Dermis microvascular lymphatic vessel endothelial cell (primary cell): ENCODE results near the gene ATOX1. TPM values are rescaled to one million over a fixed set of nuclear protein-coding genes. Genes with fewer than 3 reads are reported as not detected.
A peak's percentile ranks its signal among the peaks of the same experiment; 100 is the strongest.
"Not testable (repeated sequence)": the region's sequence is repeated elsewhere in the genome, so short reads cannot be mapped to it uniquely, and the experiment has no call there.

Experiments
- DNase-seq, 2 donors: peaks; one replicate each; pipeline versions ENCODE4 v3.0.0 to v3.0.0-alpha.2; 2010; ENCODE audit warnings: low read depth in 2 of 2
- total RNA-seq: library from RNA; depleted of rRNA; stranded (reverse); fragments of >200 nt; gene quantifications from 2 replicates; pipeline ENCODE4 v1.2.1, GENCODE V29; 2014

The ATOX1 gene, protein sequence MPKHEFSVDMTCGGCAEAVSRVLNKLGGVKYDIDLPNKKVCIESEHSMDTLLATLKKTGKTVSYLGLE
- 45.1 and 62.0 TPM in 2 replicates for total RNA-seq

DNA sequence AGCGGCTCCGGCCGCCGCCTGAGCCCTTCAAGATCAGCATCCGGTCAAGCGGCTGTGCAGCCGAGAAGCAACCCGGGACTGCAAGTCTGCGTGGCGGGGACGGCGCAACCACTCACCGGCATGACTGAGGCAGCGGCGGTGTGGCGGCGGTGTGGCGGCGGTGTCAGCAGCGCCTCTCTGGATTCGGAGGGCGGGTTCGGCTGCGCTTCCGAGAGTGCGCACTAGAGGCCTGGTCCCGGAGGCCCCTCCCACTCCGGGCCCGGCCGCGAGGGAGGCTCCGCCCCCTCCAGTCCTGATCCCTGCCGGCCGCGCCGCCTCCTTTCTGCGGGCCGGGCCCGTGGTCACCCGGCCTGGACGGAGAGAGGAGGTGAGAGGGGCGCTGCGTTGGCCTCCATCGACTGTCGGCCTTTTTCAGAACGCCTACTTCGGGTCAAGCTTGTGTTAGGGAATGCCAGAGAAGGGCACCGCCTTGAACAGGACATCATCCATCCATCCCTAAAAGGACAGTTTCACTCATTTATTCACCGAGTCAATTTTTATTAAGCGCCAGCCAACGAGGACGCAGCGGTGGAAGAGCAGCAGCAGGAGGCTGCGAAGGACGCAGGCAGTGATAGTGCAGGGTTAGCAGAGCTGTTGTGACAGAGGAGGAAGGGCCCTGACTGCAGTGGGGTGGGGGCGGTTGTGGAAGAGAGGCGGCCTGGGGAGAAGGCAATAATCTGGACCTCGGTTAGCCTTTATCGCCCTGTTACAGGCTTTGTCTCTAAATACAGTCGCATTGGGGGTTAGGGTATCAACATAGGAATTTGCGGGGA lies at the start of gene ATOX1:
Gene ATOX1 (minus strand): TSS at position 202 of the 812 bp plus-strand sequence. CDS start 80 bp downstream, at position 122.
- DNase-seq: peak; percentile 70 to 94

DNA sequence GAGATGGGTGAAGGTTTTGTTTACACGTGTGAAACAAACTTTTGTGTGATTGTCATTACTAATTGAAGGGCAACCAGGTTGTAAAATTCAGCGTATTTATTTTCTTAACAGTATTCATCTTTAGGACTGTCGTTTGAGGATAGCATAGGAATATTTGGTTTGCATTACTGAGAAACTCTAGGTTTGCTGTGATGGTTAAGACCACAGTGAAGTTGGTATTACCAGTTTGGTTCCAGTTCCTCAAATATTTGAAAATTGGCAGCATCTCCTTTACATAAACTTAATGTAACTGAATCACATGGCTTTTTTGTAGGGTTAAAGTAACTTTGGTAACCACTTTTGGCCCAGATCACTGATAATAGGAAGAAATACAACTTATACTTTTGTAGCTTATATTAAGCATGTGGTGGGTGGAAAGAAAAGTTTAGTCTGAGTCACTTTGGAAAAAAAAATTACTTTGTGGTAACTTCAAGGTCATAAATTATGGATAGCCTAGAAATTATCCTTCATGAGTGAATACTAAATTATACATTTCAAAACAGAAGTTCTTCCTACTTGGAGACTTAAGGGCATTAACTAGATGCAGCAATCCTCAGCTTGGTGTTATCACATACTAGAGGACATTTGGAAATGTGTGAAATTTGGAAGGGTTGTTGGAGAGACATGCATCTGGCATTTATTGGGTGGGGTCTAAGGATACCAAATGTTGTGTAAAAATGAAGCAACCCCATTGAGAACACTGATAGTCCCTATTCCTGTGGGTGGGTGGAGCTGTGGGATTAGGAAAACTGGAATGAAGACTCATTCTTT lies 47.2 kb upstream of the ATOX1 start:
- no peak for DNase-seq

DNA sequence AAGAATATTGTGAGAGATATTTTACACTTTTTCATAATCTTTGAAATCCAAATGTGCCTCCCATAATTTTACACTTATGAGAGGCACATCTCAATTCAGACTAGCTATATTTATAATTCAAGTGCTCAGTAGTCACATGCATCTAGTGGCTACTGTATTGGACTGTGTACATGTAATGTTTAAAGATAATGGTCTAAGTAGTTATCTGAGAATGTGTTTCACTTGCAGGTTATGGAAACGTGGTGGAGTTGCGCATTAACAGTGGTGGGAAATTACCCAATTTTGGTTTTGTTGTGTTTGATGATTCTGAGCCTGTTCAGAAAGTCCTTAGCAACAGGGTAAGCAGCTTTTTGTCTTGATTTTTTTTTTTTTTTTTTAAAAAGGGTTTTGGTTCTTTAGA lies 42.1 kb upstream of the ATOX1 start:
- DNase-seq: no peak

DNA sequence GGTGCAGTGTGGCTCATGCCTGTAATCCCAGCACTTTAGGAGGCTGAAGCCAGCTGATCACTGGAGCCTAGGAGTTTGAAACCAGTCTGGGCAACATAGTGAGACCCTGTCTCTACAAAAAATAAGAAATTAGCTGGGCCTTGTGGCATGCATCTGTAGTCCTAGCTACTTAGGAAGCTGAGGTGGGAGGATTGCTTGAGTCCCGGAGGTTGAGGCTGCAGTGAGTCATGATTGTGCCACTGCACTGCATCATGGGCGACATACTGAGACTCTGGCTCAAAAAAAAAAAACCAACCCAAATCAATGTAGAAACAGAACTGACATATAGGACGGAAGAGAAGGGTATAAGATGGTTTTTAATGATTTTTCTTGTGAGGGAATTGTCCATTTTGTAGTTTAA lies 41.0 kb upstream of the ATOX1 start:
- DNase-seq: peak in 1 of 2 donors; percentile 35

DNA sequence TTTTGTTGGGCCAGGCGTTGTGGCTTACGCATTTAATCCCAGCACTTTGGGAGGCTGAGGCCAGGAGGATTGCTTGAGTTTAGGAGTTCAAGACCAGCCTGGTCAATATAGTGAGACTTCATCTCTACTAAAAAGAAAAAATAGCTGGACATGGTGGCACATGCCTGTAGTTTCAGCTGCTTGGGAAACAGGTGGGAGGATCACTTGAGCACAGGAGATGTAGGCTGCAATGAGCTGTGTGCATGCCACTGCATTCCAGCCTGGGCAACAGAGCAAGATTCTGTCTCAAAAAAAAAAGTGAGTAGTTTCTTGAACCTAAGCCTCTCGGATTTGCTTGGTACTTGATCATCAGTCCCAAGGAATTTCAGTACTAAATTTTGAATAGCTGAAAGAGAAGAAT lies 40.2 kb upstream of the ATOX1 start:
- no peak for DNase-seq

DNA sequence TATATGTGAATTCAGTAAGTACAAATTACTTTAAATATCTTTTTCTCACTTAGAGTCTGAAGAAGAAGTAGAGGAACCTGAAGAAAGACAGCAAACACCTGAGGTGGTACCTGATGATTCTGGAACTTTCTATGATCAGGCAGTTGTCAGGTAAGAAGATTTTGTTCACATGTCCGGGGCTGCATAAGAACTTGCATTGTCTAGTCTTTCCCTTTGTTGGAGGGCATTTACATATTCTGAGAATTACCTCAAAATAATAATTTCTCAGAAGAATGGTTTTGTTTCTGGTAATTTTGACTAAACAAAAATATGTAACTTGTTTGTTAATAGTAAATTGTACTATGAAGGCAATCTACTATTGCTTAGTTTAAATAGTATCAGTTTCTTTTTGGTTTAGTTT lies 37.0 kb upstream of the ATOX1 start:
- no peak for DNase-seq

DNA sequence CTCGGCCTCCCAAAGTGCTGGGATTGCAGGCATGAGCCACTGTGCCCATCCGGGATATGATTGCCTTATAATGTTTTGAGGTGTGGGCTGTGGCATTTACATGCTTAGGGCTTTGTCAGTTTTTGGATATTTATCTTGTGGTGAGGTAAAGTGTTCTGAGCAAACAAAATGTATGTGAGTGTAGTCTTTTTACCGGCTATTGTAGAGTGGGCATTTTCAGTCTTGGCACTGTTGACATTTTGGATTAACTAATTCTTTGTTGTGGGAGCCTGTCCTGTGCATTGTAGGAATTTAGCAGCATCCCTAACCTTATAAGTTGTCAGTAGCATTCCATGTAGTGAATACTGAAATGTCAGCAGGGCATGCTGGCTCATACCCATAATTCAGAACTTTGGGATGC lies 34.9 kb upstream of the ATOX1 start:
- DNase-seq: no peak

DNA sequence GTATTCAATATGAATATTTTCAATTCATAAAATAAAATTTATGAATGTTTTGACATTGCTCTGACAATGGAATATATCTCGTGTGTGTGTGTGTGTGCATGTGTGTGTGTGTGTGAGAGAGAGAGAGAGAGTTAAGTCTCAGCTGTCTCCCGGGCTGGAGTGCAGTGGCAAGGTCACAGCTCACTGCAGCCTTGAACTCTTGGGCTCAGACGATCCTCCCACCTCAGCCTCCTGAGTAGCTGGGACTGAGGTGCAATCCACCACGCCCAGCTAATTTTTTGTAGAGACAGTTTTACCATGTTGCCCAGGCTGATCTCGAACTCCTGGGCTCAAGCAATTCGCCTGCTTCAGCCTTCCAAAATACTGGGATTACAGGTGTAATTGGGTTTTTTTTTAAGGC lies 29.4 kb upstream of the ATOX1 start:
- DNase-seq: no peak

DNA sequence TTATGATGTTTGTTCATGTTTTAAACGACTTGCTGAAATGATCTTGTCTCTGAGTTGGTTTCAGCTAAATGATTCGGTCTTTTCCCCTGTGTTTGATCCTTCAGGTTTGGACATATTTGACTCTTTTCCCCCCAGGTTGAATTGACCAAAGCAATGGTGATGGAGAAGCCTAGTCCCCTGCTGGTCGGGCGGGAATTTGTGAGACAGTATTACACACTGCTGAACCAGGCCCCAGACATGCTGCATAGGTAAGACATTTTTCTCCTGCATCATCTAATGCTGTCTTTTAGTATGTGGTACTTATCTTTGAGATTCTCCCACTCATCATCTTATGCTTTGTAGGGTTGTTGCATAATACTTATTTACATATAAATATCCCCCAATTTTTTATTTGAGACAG lies 28.0 kb upstream of the ATOX1 start:
- DNase-seq: no peak

DNA sequence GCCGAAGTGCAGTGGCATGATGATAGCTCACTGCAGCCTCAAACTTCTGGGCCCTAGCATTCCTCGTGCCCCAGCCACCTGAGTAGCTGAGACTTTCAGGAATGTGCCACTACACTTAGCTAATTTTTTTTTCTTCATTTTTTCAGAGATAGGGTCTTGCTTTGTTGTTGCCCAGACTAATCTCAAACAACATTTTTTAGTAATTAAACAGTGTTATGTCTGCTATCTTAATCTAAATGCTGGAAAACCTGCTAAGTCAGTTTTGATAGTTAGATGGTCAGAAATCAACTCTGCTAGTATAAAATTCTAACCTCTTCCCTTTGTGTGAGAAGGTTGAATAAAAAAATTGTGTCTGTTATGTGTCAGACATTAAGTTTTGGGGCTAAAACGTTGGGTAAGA lies 25.7 kb upstream of the ATOX1 start:
- no peak for DNase-seq

DNA sequence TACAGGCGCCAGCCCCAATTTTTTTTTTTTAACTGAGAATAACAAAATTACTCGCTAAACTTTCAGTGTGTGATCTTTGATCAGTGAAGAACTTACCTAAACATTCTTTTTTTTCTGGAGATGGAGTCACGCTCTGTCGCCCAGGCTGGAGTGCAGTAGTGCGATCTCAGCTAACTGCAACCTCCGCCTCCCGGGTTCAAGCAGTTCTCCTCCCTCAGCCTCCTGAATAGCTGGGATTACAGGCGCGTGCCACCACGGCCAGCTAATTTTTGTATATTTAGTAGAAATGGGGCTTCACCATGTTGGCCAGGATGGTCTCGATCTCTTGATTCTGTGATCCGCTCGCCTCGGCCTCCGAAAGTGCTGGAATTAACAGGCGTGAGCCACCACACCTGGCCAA lies 25.2 kb upstream of the ATOX1 start:
- not testable (repeated sequence) for DNase-seq

DNA sequence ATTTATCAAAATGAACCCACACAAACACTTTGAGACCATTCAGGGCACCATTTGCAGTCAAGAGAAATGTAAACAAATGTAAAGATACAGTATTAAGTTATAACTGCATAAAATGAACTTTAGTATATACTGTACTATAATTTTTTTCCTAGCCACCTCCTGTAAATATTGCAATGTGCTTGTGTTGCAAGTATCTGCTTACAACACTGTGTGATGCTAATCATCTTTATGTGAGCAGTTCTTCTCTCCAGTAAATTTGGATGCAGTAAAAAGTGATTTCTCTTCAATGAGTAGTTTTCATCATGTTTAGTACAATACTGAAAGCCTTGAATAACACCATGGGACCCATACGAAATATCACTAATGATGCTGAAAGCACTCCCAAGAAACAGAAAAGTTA lies 22.8 kb upstream of the ATOX1 start:
- no peak for DNase-seq

DNA sequence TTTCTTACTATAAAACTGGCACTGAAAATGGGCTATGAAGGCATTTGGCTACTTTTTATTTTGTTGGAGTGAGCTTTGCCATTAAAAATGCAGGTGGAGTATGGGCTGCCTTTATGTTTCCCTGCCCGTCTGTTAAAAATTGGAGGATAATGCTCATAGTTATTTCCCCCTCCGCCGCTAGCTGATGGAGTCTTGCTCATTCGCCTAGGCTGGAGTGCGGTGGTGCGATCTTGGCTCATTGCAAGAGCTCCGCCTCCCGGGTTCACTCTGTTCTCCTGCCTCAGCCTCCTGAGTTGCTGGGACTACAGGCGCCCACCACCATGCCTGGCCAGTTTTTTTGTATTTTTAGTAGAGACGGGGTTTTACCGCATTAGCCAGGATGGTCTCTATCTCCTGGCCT lies 21.9 kb upstream of the ATOX1 start:
- no peak for DNase-seq

DNA sequence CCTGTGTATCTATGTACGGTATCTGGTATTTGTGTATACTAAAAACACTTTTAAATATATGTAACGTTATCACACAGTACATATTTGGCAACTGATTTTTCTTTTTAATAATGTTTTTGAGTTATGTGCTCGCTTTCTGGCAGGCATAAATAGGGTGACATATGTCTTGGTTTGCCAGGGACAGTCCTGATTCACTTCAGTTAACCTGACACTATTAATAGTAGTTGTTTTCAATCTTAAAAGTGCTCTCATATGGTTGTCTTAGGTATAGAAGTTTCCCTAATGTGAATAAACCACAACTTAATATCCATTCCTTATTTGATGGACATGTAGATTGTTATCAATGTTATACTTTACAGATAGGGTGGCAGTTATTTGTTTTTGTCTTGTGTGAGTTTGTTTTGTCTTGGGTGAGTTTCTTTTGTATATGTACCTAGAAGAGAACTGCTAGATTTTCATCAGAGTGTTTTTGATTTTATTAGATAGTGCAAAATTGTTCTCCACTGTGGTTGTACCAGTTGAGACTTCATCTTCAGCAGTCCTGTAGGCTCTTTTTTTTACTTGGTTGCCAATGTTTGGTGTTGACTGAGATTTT lies 21.2 kb upstream of the ATOX1 start:
- DNase-seq: no peak

DNA sequence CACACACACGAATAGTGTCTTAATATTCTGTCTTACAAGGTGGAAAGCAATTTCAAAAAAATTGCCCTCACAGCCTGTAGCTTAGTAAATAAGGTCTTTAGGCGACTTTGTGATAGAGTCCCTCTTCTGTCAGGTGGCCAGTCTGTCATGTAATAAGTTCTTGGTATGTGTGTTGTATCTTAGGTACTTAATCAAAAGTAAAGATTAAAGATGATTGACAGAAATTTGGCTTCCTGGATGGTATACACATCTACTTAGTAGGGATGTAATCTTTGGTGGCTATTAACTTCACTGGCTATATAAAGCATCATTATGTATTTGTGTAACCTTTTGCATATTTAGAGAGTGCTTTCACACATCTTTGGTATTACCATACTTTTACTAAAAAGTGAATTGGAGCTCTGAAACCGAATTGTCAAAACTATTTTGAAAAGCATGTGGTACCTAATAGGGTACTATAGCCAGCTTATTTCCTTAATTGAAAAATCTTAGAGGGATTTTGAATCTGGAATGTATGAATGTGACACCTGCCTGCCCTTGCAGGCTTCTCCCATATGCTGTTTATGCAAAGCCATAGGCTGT lies 16.7 kb upstream of the ATOX1 start:
- no peak for DNase-seq

DNA sequence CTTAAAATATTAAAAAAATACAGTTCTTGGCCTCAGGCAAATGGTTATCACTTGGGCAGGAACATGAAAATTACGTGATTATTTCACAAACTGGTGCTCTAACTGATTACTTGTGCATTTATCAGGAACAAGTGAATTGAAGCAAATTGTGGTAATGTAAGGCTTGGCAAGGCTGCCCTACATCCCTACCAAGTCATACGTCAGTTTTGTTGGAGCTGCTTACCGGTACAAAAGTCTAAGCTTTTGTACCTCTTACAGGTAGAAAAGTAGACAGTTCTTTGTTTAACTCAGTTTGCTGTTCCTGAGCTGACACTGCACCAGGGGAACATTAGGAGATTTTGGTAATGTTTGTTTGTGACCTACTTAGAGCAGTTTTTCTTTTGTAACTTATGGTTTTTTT lies 15.5 kb upstream of the ATOX1 start:
- DNase-seq: peak in 1 of 2 donors; percentile 17

DNA sequence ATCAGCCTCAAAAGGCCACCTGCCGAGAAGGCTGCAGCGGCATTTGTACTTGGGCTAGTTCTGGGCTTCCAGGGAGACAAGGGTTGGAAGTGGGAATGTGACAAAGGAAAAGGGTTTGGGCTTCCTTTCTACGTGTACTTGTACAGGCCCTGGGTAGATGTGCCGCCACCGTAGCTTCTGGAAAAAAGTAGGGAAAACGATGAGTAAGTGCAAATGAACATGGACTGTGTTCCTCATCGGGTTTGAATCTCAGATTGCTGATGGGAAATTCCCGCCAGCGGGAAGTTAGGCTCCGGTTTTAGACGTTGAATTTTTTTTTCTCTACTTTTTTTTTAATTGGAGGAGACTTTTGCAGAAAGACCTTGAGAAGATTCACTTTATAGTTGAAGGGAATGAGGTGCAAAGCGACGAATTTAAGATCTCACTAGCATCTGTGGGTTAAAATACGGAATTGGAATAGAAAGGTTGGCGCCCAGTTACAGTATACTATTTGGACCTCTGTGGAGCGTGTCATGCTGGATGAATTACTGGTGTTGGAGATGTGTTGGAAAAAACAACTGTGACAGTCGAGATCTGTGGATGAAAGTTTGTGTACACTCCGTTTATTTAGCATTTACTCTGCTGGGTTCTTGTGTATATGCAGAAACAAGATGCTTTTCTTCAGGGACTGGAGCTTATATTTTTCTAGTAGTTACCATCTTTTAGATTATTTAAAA lies 14.6 kb upstream of the ATOX1 start:
- DNase-seq: peak; percentile 15 to 63

DNA sequence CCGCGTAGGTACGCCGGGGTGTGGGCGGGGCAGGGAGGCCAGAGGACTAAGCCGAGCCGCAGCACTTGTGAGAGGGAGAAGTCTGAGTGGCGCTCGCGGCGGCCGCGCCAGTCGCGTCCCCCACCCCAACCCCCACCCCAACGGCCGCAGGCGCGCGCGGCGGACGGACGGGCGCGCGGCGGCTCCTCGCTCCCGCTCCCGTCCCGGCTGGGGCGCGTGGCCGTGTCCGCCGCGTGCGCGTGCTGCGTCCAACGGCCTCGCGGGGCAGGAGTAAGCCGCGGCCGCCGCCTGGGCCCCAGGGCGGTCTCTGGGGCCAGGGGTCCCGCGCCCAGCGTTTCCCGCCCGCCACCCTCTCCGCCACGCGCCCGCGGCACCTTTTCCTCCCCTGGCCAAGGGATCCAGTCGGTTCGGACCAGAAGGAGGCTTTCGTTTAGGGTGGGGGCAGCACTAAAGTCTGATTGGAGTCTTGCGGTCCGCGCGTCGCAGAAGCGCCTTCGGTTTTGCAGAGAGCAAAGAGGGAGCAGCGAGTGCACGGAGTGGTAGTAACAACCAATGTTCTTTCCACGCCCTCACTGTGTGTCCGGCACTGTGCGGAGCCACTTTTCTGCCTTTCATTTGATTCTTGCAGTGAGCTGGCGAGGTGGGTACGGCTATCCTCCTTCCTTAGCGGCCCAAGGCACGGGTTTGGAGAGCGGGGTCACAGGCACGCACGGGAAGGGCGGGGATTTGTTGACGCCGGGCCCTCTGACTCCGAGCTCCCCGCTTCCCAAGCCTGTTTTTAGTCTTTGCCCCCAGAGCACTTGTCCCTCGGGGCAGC lies 13.8 kb upstream of the ATOX1 start:
- peak in 1 of 2 donors; percentile 46 for DNase-seq

DNA sequence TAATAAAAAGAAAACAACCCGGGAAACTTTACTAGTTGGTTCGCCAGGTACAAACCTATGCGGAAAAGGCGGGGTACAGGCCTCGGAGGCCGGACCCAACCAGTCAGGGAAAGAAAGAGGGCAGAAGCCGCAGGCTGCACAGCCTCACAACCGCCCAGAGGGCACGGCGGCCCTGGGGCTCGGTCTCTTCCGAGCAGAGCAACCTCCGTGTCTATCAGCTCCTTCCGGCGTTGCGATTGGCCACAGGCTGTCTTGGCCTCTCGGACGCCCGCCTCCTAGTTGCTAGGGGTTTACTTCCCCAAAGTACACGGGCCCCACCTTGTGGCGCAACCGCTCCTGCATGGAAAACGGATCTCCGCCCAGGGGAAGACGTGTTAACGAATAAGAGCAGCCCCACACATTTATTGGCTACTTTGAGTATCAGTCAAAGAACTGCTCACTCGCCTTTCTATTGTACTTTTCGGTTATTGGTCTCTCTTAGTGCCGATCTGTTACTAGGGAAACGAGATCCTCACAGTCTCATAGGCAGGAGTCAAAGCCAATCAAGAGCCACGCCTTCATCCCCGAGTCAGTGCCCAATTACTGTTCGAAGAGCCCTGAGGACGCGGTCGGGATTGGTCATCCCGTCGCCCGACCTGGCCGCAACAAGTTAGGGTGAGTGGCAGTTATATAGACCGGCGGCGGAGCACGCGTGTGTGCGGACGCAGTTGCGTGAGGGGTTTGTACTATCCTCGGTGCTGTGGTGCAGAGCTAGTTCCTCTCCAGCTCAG lies 13.0 kb upstream of the ATOX1 start, which contains the start of gene G3BP1:
Gene G3BP1 (plus strand): TSS at position 696 of the 770 bp plus-strand sequence. CDS start 14,667 bp downstream, outside the sequence.
- DNase-seq: peak; percentile 100
